ENCODE results near the gene ARMC2. TPM values are rescaled to one million over a fixed set of nuclear protein-coding genes. Genes with fewer than 3 reads are reported as not detected.

ARMC2 gene
- total RNA-seq, 4 donors from 2014 or later, result 3.1 to 11.1 (median 5.7) TPM

DNA sequence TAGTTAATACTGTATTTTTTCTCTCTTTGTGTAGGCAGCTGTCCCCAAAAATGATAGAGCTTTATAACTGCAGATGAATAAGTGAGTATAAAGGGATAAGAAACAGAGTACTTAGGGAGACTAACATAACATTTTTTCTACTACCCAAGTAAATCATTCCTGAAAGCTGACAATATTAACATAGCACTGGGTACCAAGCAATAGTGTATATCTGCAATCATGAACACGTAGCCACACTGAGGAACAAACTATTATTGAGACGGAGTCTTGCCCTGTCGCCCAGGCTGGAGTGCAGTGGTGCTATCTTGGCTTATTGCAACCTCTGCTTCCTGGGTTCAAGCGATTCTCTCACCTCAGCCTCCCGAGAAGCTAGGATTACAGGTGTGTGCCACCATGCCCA is 140.5 kb downstream of the ARMC2 start:
- Histone ChIP-seq H3K27ac (no peak overlapping the region), H3K9me3 (no peaks in the 10 kb centered on the region), H3K4me1 (no peaks in the 10 kb centered on the region), H3K4me3 (no peak overlapping the region), H3K27me3 (no peaks in the 10 kb centered on the region), H3K36me3 (peaks cover 0 to 99% (median 27%) of the 10 kb centered on the region in 3 donors)
- 93 to 98% methylated on average over 5 of the region's 5 CpGs for WGBS, 2 donors
- DNase-seq (ENCODE audit: low spot score in 2 of 2), result no peak
- TF ChIP-seq, protein P1, sequence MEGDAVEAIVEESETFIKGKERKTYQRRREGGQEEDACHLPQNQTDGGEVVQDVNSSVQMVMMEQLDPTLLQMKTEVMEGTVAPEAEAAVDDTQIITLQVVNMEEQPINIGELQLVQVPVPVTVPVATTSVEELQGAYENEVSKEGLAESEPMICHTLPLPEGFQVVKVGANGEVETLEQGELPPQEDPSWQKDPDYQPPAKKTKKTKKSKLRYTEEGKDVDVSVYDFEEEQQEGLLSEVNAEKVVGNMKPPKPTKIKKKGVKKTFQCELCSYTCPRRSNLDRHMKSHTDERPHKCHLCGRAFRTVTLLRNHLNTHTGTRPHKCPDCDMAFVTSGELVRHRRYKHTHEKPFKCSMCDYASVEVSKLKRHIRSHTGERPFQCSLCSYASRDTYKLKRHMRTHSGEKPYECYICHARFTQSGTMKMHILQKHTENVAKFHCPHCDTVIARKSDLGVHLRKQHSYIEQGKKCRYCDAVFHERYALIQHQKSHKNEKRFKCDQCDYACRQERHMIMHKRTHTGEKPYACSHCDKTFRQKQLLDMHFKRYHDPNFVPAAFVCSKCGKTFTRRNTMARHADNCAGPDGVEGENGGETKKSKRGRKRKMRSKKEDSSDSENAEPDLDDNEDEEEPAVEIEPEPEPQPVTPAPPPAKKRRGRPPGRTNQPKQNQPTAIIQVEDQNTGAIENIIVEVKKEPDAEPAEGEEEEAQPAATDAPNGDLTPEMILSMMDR (IDR thresholded peaks at IDR 0.05), result no peak
- TF ChIP-seq POLR2A (IDR thresholded peaks at IDR 0.05) (no peak), EP300 (IDR thresholded peaks at IDR 0.05) (no peak)

DNA sequence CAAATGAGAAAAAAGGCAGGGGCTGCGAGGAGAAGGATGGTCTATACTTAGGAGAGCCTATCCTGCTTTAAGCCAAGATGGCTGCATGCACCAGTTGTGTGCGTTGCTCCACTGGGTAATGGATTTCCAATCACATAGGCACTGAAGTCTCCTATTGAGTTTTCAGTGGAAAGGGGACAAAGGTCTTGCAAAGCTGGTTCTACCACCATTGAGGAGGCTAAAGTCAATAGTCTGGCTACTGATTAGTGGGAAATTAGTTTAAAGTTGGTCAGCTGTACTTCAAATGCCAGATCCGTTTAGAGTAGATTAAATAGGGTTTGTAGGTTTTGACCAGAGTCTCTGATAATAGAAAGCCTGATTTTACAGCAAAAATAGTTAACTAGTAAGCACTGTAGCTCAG is 141.5 kb downstream of the ARMC2 start:
- no peaks in the 10 kb centered on the region for H3K9me3 ChIP-seq
- peaks cover 0 to 99% (median 27%) of the 10 kb centered on the region in 3 donors for H3K36me3 ChIP-seq
- TF ChIP-seq EP300 (IDR thresholded peaks at IDR 0.05), result no peak
- no peak for TF ChIP-seq POLR2A (IDR thresholded peaks at IDR 0.05)
- TF ChIP-seq, protein P1 (IDR thresholded peaks at IDR 0.05), result no peak
- 93 to 94% methylated on average over 3 of the region's 3 CpGs for WGBS, 2 donors
- DNase-seq (ENCODE audit: low spot score in 2 of 2), result no peak
- no peak overlapping the region for H3K4me3 ChIP-seq
- H3K4me1 ChIP-seq, result no peaks in the 10 kb centered on the region
- H3K27me3 ChIP-seq, result no peaks in the 10 kb centered on the region
- H3K27ac ChIP-seq, result no peak overlapping the region

DNA sequence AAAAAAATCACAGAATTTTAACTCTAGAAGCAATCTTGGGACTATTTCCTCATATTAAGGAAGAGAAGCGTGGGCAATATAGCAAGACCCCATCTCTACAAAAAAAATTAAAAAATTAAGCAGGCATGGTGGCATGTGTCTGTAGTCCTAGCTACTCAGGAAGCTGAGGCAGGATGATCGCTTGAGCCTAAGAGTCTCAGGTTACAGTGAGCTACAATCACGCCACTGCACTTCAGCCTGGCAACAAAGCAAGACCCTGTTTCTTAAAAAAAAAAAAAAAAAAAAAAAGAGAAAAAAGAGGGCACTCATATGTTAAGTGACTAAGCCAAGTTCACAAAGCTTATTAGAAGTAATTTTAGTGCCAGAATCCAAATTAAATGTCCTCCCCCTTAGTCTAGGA is 145.7 kb downstream of the ARMC2 start:
- Histone ChIP-seq H3K4me1 (no peaks in the 10 kb centered on the region), H3K9me3 (no peaks in the 10 kb centered on the region), H3K27ac (no peak overlapping the region), H3K27me3 (no peaks in the 10 kb centered on the region), H3K36me3 (peaks cover 0 to 97% (median 9%) of the 10 kb centered on the region in 3 donors), H3K4me3 (no peak overlapping the region)
- TF ChIP-seq EP300 (IDR thresholded peaks at IDR 0.05), result no peak
- TF ChIP-seq, protein P1 (IDR thresholded peaks at IDR 0.05), result no peak
- no peak for TF ChIP-seq POLR2A (IDR thresholded peaks at IDR 0.05)
- WGBS, 2 donors, result 76 to 83% methylated on average over 3 of the region's 3 CpGs
- DNase-seq (ENCODE audit: low spot score in 2 of 2), result no peak

- DNase-seq (ENCODE audit: low spot score in 2 of 2), result no peak
- peaks cover 0 to 11% (median 3%) of the 10 kb centered on the region in 4 donors for H3K4me1 ChIP-seq
- TF ChIP-seq, protein P1 (IDR thresholded peaks at IDR 0.05), result no peak
- H3K27me3 ChIP-seq, result no peaks in the 10 kb centered on the region
- H3K36me3 ChIP-seq, result peaks cover 0 to 95% (median 4%) of the 10 kb centered on the region in 3 donors
- H3K4me3 ChIP-seq, result no peak overlapping the region
- no peak overlapping the region for H3K27ac ChIP-seq
- no peaks in the 10 kb centered on the region for H3K9me3 ChIP-seq
These were observed 147.1 kb downstream of the ARMC2 start for GRCh38 chr6:108995296-108995695.

DNA sequence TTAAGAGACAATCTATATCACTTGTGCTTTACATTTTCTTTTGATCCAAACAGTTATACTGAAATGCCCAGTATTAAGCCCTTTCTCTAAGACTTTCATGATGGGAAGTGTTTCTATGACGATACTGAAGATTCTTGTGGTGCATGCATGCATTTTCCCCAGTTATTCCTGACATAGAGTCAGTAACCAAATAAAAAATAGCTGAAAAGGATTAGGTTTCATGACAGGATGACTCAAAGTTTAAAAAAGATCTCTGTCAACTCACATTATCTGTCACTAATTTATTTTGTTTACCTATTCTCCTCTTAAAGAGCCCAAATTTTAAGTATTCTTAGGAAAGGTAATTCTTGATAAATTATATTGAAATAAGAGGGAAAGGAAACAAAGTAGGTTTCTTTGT is 148.0 kb downstream of the ARMC2 start:
- Histone ChIP-seq H3K4me3 (no peak overlapping the region), H3K27ac (no peak overlapping the region), H3K9me3 (no peaks in the 10 kb centered on the region), H3K27me3 (no peaks in the 10 kb centered on the region), H3K36me3 (peaks cover 0 to 87% (median 4%) of the 10 kb centered on the region in 3 donors), H3K4me1 (peaks cover 0 to 20% (median 5%) of the 10 kb centered on the region in 4 donors)
- 93 to 95% methylated on average over 1 of the region's 1 CpG for WGBS, 2 donors
- TF ChIP-seq POLR2A (IDR thresholded peaks at IDR 0.05) (no peak), EP300 (IDR thresholded peaks at IDR 0.05) (no peak)
- TF ChIP-seq, protein P1 (IDR thresholded peaks at IDR 0.05), result no peak
- no peak for DNase-seq (ENCODE audit: low spot score in 2 of 2)

Measured in tibial nerve (tissue), 4 donors.